ENCODE measurements around the gene FAM83E. TPM values are rescaled to one million over a fixed set of nuclear protein-coding genes. Genes with fewer than 3 reads are reported as not detected.

FAM83E gene
- total and polyA plus RNA-seq, 2 donors (not counting 1 experiment from before 2014, with no cell fraction given): 0.15 to 4.1 TPM

GRCh38 chr19:48618278-48618915 lies 3.5 kb upstream of the FAM83E start:
- no peak for ATAC-seq (ENCODE audit: low read depth)
- H3K4me3 Mint-ChIP-seq: peak overlapping the region; percentile 98
- Histone ChIP-seq H3K9me3 (ENCODE audit: control extremely low read depth in 1 of 3, control insufficient read depth in 2 of 3, insufficient read depth in 1 of 3, low read length in 2 of 3) (no peaks in the 10 kb centered on the region), H3K27ac (ENCODE audit: low read length in 2 of 2) (peak overlapping the region; percentile 87 to 91), H4K20me1 (ENCODE audit: control insufficient read depth, insufficient read depth, low read length, poor library complexity, severe bottlenecking) (peaks cover 41% of the 10 kb centered on the region), H3K9ac (ENCODE audit: low read length) (peak overlapping the region; percentile 98), H3K4me3 (ENCODE audit: control extremely low read depth in 1 of 5, extremely low read depth in 1 of 5, insufficient read depth in 1 of 5, low read depth in 2 of 5, low read length in 4 of 5) (peak overlapping the region; percentile 95 to 100 (median 99)), H3K4me1 (ENCODE audit: control insufficient read depth in 2 of 2, insufficient read depth in 2 of 2, low read length in 2 of 2) (peaks cover 20 to 39% of the 10 kb centered on the region in 2 donors), H3K27me3 (replicated peaks in 1 of 4; ENCODE audit: control extremely low read depth in 1 of 4, control insufficient read depth in 3 of 4, insufficient read depth in 4 of 4, low read length in 3 of 4) (no peaks in the 10 kb centered on the region), H3K4me2 (replicated peaks; ENCODE audit: low read depth, low read length, poor library complexity, severe bottlenecking) (peak overlapping the region; percentile 89), H2AFZ (ENCODE audit: insufficient read depth, low read depth, low read length, poor library complexity, severe bottlenecking) (peak overlapping the region; percentile 85), H3K36me3 (replicated peaks in 1 of 2; ENCODE audit: control extremely low read depth in 1 of 2, control insufficient read depth in 1 of 2, extremely low read depth in 1 of 2, insufficient read depth in 2 of 2, low read length in 1 of 2) (peaks cover 0 to 41% of the 10 kb centered on the region in 2 experiments), H3K79me2 (ENCODE audit: control insufficient read depth, insufficient read depth, low read length) (peaks cover 17% of the 10 kb centered on the region)
- 1% methylated on average over 18 of the region's 18 CpGs for WGBS (ENCODE audit: insufficient coverage)
- ChIA-PET CTCF (interaction anchor here (0.9 to 3.9 kb wide), 6 partner anchors 8 to 363 kb away, joined by 3 to 25 read pairs (median 3); partner anchors contain the start of genes CARD8, DBP and SPACA4), POLR2A (interaction anchor here (0.6 to 1.9 kb wide), 16 partner anchors 9 to 1386 kb away, joined by 3 to 23 read pairs (median 4); partner anchors contain the start of genes AKT1S1, CA11, CARD8 and DBP)
- peaks cover 48% of the 10 kb centered on the region for H3K4me1 Mint-ChIP-seq
- H3K27ac Mint-ChIP-seq: peak overlapping the region; percentile 98
- TF ChIP-seq, protein P1, sequence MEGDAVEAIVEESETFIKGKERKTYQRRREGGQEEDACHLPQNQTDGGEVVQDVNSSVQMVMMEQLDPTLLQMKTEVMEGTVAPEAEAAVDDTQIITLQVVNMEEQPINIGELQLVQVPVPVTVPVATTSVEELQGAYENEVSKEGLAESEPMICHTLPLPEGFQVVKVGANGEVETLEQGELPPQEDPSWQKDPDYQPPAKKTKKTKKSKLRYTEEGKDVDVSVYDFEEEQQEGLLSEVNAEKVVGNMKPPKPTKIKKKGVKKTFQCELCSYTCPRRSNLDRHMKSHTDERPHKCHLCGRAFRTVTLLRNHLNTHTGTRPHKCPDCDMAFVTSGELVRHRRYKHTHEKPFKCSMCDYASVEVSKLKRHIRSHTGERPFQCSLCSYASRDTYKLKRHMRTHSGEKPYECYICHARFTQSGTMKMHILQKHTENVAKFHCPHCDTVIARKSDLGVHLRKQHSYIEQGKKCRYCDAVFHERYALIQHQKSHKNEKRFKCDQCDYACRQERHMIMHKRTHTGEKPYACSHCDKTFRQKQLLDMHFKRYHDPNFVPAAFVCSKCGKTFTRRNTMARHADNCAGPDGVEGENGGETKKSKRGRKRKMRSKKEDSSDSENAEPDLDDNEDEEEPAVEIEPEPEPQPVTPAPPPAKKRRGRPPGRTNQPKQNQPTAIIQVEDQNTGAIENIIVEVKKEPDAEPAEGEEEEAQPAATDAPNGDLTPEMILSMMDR (IDR thresholded peaks at IDR 0.05): no peak
- TF ChIP-seq EZH2 (IDR thresholded peaks at IDR 0.05; ENCODE audit: borderline replicate concordance, insufficient read depth, low read depth, low read length, poor library complexity, severe bottlenecking): no peak
- no peak for DNase-seq
- intact Hi-C loops (cut with micrococcal nuclease): loop anchor here (2.0 kb wide), 1 partner anchor 42 kb away; no protein-coding TSS in a partner anchor
- H3K27me3 Mint-ChIP-seq: no peaks in the 10 kb centered on the region
- no peaks in the 10 kb centered on the region for H3K9me3 Mint-ChIP-seq (ENCODE audit: insufficient read depth)

Data from B cell (primary cell).